ENCODE data around the gene RBM7.

The RBM7 gene

GRCh38 chr11:114447892-114448291 lies 47.4 kb downstream of the RBM7 start:
- no peak overlapping the region for H3K4me2 ChIP-seq (ENCODE audit: low read length, poor library complexity, severe bottlenecking)
- no peak overlapping the region for H2BK120ac ChIP-seq (ENCODE audit: low read depth, low read length)
- no peak overlapping the region for H2AFZ ChIP-seq (ENCODE audit: low read depth, low read length)
- no peak overlapping the region for H2BK5ac ChIP-seq (ENCODE audit: low read depth, low read length, poor library complexity, severe bottlenecking)
- no peak overlapping the region for H3K4ac ChIP-seq (ENCODE audit: low read depth in 1 of 2, low read length in 2 of 2)
- no peak overlapping the region for H4K8ac ChIP-seq (ENCODE audit: low read length)
- H3K9ac ChIP-seq (ENCODE audit: low read length) = peak overlapping the region; percentile 1
- no peak overlapping the region for H3K23ac ChIP-seq (ENCODE audit: low read length in 2 of 2)
- H2AK5ac ChIP-seq (ENCODE audit: low read length, severe bottlenecking) = no peak overlapping the region
- no peaks in the 10 kb centered on the region for H3K4me1 ChIP-seq (ENCODE audit: control insufficient read depth, insufficient read depth, low read depth, low read length)
- no peak overlapping the region for H4K91ac ChIP-seq (ENCODE audit: low read length)
- DNase-seq = peak; percentile 72
- peak overlapping the region; percentile 76 for H3K27ac ChIP-seq (ENCODE audit: low read length, poor library complexity, severe bottlenecking)
- H3K18ac ChIP-seq (ENCODE audit: low read depth in 1 of 2, low read length in 2 of 2) = no peak overlapping the region
- H3K79me1 ChIP-seq (replicated peaks; ENCODE audit: low read length, poor library complexity, severe bottlenecking) = peaks cover 11% of the 10 kb centered on the region
- no peak overlapping the region for H2BK12ac ChIP-seq (ENCODE audit: low read length in 2 of 2)
- H2BK15ac ChIP-seq (ENCODE audit: low read depth, poor library complexity, severe bottlenecking) = no peak overlapping the region
- H3K14ac ChIP-seq (ENCODE audit: low read length in 2 of 2) = no peak overlapping the region
- H3K4me3 ChIP-seq (ENCODE audit: insufficient read depth in 1 of 2, low read depth in 1 of 2, low read length in 2 of 2) = no peak overlapping the region
- WGBS = 0% methylated on average over 1 of the region's 3 CpGs
- no peaks in the 10 kb centered on the region for H3K9me3 ChIP-seq (ENCODE audit: control insufficient read depth, low read length)
- H3K27me3 ChIP-seq (ENCODE audit: control insufficient read depth in 1 of 2, insufficient read depth in 1 of 2, low read length in 2 of 2) = no peaks in the 10 kb centered on the region
- peaks cover 7 to 88% of the 10 kb centered on the region in 2 experiments for H3K36me3 ChIP-seq (ENCODE audit: control insufficient read depth in 1 of 2, insufficient read depth in 2 of 2, low read depth in 1 of 2, low read length in 2 of 2)

- H3K4me2 ChIP-seq (ENCODE audit: low read length, poor library complexity, severe bottlenecking) = no peak overlapping the region
- H3K4ac ChIP-seq (ENCODE audit: low read depth in 1 of 2, low read length in 2 of 2) = no peak overlapping the region
- H2BK120ac ChIP-seq (ENCODE audit: low read depth, low read length) = no peak overlapping the region
- H2BK5ac ChIP-seq (ENCODE audit: low read depth, low read length, poor library complexity, severe bottlenecking) = no peak overlapping the region
- H3K14ac ChIP-seq (ENCODE audit: low read length in 2 of 2) = no peak overlapping the region
- H3K36me3 ChIP-seq (ENCODE audit: control insufficient read depth in 1 of 2, insufficient read depth in 2 of 2, low read depth in 1 of 2, low read length in 2 of 2) = peaks cover 13 to 94% of the 10 kb centered on the region in 2 experiments
- no peaks in the 10 kb centered on the region for H3K9me3 ChIP-seq (ENCODE audit: control insufficient read depth, low read length)
- no peak overlapping the region for H4K8ac ChIP-seq (ENCODE audit: low read length)
- H3K79me1 ChIP-seq (replicated peaks; ENCODE audit: low read length, poor library complexity, severe bottlenecking) = peaks cover 21% of the 10 kb centered on the region
- no peaks in the 10 kb centered on the region for H3K4me1 ChIP-seq (ENCODE audit: control insufficient read depth, insufficient read depth, low read depth, low read length)
- 83% methylated on average over 1 of the region's 2 CpGs for WGBS
- no peak overlapping the region for H2AK5ac ChIP-seq (ENCODE audit: low read length, severe bottlenecking)
- H3K23ac ChIP-seq (ENCODE audit: low read length in 2 of 2) = no peak overlapping the region
- no peak overlapping the region for H3K4me3 ChIP-seq (ENCODE audit: insufficient read depth in 1 of 2, low read depth in 1 of 2, low read length in 2 of 2)
- H2AFZ ChIP-seq (ENCODE audit: low read depth, low read length) = no peak overlapping the region
- DNase-seq = peak; percentile 39
- no peak overlapping the region for H3K18ac ChIP-seq (ENCODE audit: low read depth in 1 of 2, low read length in 2 of 2)
- H3K9ac ChIP-seq (ENCODE audit: low read length) = no peak overlapping the region
- no peaks in the 10 kb centered on the region for H3K27me3 ChIP-seq (ENCODE audit: control insufficient read depth in 1 of 2, insufficient read depth in 1 of 2, low read length in 2 of 2)
- no peak overlapping the region for H2BK12ac ChIP-seq (ENCODE audit: low read length in 2 of 2)
- H4K91ac ChIP-seq (ENCODE audit: low read length) = no peak overlapping the region
- H2BK15ac ChIP-seq (ENCODE audit: low read depth, poor library complexity, severe bottlenecking) = no peak overlapping the region
- no peak overlapping the region for H3K27ac ChIP-seq (ENCODE audit: low read length, poor library complexity, severe bottlenecking)
Observed at GRCh38 chr11:114448749-114449482, 48.5 kb downstream of the RBM7 start.

GRCh38 chr11:114449845-114450244 lies 49.4 kb downstream of the RBM7 start:
- no peak overlapping the region for H2BK12ac ChIP-seq (ENCODE audit: low read length in 2 of 2)
- H3K9me3 ChIP-seq (ENCODE audit: control insufficient read depth, low read length) = no peaks in the 10 kb centered on the region
- H3K18ac ChIP-seq (ENCODE audit: low read depth in 1 of 2, low read length in 2 of 2) = no peak overlapping the region
- no peak for DNase-seq
- no peak overlapping the region for H3K14ac ChIP-seq (ENCODE audit: low read length in 2 of 2)
- no peak overlapping the region for H2AFZ ChIP-seq (ENCODE audit: low read depth, low read length)
- H4K91ac ChIP-seq (ENCODE audit: low read length) = no peak overlapping the region
- H3K23ac ChIP-seq (ENCODE audit: low read length in 2 of 2) = no peak overlapping the region
- H2BK15ac ChIP-seq (ENCODE audit: low read depth, poor library complexity, severe bottlenecking) = no peak overlapping the region
- H3K27ac ChIP-seq (ENCODE audit: low read length, poor library complexity, severe bottlenecking) = no peak overlapping the region
- no peaks in the 10 kb centered on the region for H3K4me1 ChIP-seq (ENCODE audit: control insufficient read depth, insufficient read depth, low read depth, low read length)
- H3K4me3 ChIP-seq (ENCODE audit: insufficient read depth in 1 of 2, low read depth in 1 of 2, low read length in 2 of 2) = no peak overlapping the region
- no peak overlapping the region for H3K4me2 ChIP-seq (ENCODE audit: low read length, poor library complexity, severe bottlenecking)
- H3K27me3 ChIP-seq (ENCODE audit: control insufficient read depth in 1 of 2, insufficient read depth in 1 of 2, low read length in 2 of 2) = no peaks in the 10 kb centered on the region
- H4K8ac ChIP-seq (ENCODE audit: low read length) = no peak overlapping the region
- H3K36me3 ChIP-seq (ENCODE audit: control insufficient read depth in 1 of 2, insufficient read depth in 2 of 2, low read depth in 1 of 2, low read length in 2 of 2) = peaks cover 16 to 89% of the 10 kb centered on the region in 2 experiments
- peaks cover 23% of the 10 kb centered on the region for H3K79me1 ChIP-seq (replicated peaks; ENCODE audit: low read length, poor library complexity, severe bottlenecking)
- no peak overlapping the region for H2BK5ac ChIP-seq (ENCODE audit: low read depth, low read length, poor library complexity, severe bottlenecking)
- WGBS = 94% methylated on average over 6 of the region's 6 CpGs
- no peak overlapping the region for H3K4ac ChIP-seq (ENCODE audit: low read depth in 1 of 2, low read length in 2 of 2)
- H3K9ac ChIP-seq (ENCODE audit: low read length) = no peak overlapping the region
- H2BK120ac ChIP-seq (ENCODE audit: low read depth, low read length) = no peak overlapping the region
- H2AK5ac ChIP-seq (ENCODE audit: low read length, severe bottlenecking) = no peak overlapping the region

- no peak overlapping the region for H2BK12ac ChIP-seq (ENCODE audit: low read length in 2 of 2)
- no peaks in the 10 kb centered on the region for H3K9me3 ChIP-seq (ENCODE audit: control insufficient read depth, low read length)
- no peak overlapping the region for H2BK15ac ChIP-seq (ENCODE audit: low read depth, poor library complexity, severe bottlenecking)
- H3K27ac ChIP-seq (ENCODE audit: low read length, poor library complexity, severe bottlenecking) = no peak overlapping the region
- H4K91ac ChIP-seq (ENCODE audit: low read length) = no peak overlapping the region
- no peak overlapping the region for H3K9ac ChIP-seq (ENCODE audit: low read length)
- H3K23ac ChIP-seq (ENCODE audit: low read length in 2 of 2) = no peak overlapping the region
- H3K4me1 ChIP-seq (ENCODE audit: control insufficient read depth, insufficient read depth, low read depth, low read length) = no peaks in the 10 kb centered on the region
- H3K4me3 ChIP-seq (ENCODE audit: insufficient read depth in 1 of 2, low read depth in 1 of 2, low read length in 2 of 2) = no peak overlapping the region
- H4K8ac ChIP-seq (ENCODE audit: low read length) = no peak overlapping the region
- H3K14ac ChIP-seq (ENCODE audit: low read length in 2 of 2) = no peak overlapping the region
- no peaks in the 10 kb centered on the region for H3K27me3 ChIP-seq (ENCODE audit: control insufficient read depth in 1 of 2, insufficient read depth in 1 of 2, low read length in 2 of 2)
- H3K4ac ChIP-seq (ENCODE audit: low read depth in 1 of 2, low read length in 2 of 2) = no peak overlapping the region
- H2AFZ ChIP-seq (ENCODE audit: low read depth, low read length) = no peak overlapping the region
- WGBS = 94% methylated on average over 2 of the region's 3 CpGs
- no peak overlapping the region for H3K18ac ChIP-seq (ENCODE audit: low read depth in 1 of 2, low read length in 2 of 2)
- no peak for DNase-seq
- H3K4me2 ChIP-seq (ENCODE audit: low read length, poor library complexity, severe bottlenecking) = no peak overlapping the region
- H3K36me3 ChIP-seq (ENCODE audit: control insufficient read depth in 1 of 2, insufficient read depth in 2 of 2, low read depth in 1 of 2, low read length in 2 of 2) = peaks cover 13 to 87% of the 10 kb centered on the region in 2 experiments
- no peak overlapping the region for H2BK120ac ChIP-seq (ENCODE audit: low read depth, low read length)
- no peak overlapping the region for H2BK5ac ChIP-seq (ENCODE audit: low read depth, low read length, poor library complexity, severe bottlenecking)
- H2AK5ac ChIP-seq (ENCODE audit: low read length, severe bottlenecking) = no peak overlapping the region
- H3K79me1 ChIP-seq (replicated peaks; ENCODE audit: low read length, poor library complexity, severe bottlenecking) = peaks cover 29% of the 10 kb centered on the region
Observed at GRCh38 chr11:114452399-114452798, 51.9 kb downstream of the RBM7 start.

Data from mesenchymal stem cell (in vitro differentiated cells and primary cell).